Panc1 (cell line): ENCODE data around the gene PRND. TPM values are rescaled to one million over a fixed set of nuclear protein-coding genes. Genes with fewer than 3 reads are reported as not detected.

Source experiments
- ATAC-seq: fragments of 200-7000 bp; cut with Tn5 transposase; 2 replicates; pipeline ENCODE4 v1.9.1; 2020; ENCODE audit warnings: mild to moderate bottlenecking, moderate library complexity
- BruUV-seq: library from RNA; stranded (reverse); fragments of 400-500 nt; replicated peaks from 2 replicates; lab custom pipeline; 2021; lab: Mats Ljungman, UMichigan
- CTCF ChIA-PET: fragments of 300-600 bp; sonication (Branson Sonifier 250); formaldehyde crosslinking; loops from one replicate; lab custom pipeline; 2022; ENCODE audit warnings: antibody characterized with exemption; lab: Charles Lee
- POLR2A ChIA-PET: fragments of 300-600 bp; sonication (Branson Sonifier 250); formaldehyde crosslinking; loops from one replicate; lab custom pipeline; 2022; ENCODE audit warnings: antibody characterized with exemption; lab: Charles Lee
- DNase-seq: peaks from one replicate; pipeline ENCODE4 v3.0.0-alpha.2; 2010; ENCODE audit warnings: low read depth, low spot score
- H3K27ac ChIP-seq: 2 replicates; pipeline ENCODE4 v1.5.1; 2011; ENCODE audit warnings: mild to moderate bottlenecking, low read length, inconsistent platforms
- H3K27me3 ChIP-seq: fragments of 200-500 bp; sonication (Bioruptor generic); 2 replicates; pipeline ENCODE4 v1.6.0; 2014; ENCODE audit warnings: low read length, inconsistent platforms; ENCODE audit not compliant: control insufficient read depth, insufficient read depth
- H3K36me3 ChIP-seq: fragments of 200-500 bp; sonication (Bioruptor generic); 2 replicates; pipeline ENCODE4 v1.5.1; 2014; ENCODE audit warnings: inconsistent platforms, mild to moderate bottlenecking, low read length, moderate library complexity; ENCODE audit not compliant: control insufficient read depth, insufficient read depth
- H3K4me1 ChIP-seq: 2 replicates; pipeline ENCODE4 v1.5.1; 2011; ENCODE audit warnings: inconsistent platforms, mild to moderate bottlenecking, low read length, moderate library complexity; ENCODE audit not compliant: control insufficient read depth, insufficient read depth
- H3K4me3 ChIP-seq, 2 experiments: 2 replicates each; pipeline ENCODE4 v1.5.1; 2011 to 2012; ENCODE audit warnings: low read depth in 2 of 2, low read length in 2 of 2, mild to moderate bottlenecking in 2 of 2, inconsistent platforms in 1 of 2, moderate library complexity in 1 of 2
- H3K9me3 ChIP-seq: fragments of 200-500 bp; sonication (Bioruptor generic); 2 replicates; pipeline ENCODE4 v1.5.1; 2014; ENCODE audit warnings: low read depth, mild to moderate bottlenecking, inconsistent platforms, low read length, moderate library complexity; ENCODE audit not compliant: control insufficient read depth, insufficient read depth
- POLR2AphosphoS5 ChIP-seq: IDR thresholded peaks from 2 replicates; pipeline ENCODE4 v1.6.1; 2012; ENCODE audit warnings: mild to moderate bottlenecking, low read depth, low read length, moderate library complexity
- REST ChIP-seq, 2 experiments: IDR thresholded peaks; 2 replicates each; pipeline ENCODE4 v1.6.1; 2011 to 2012; ENCODE audit warnings: low read depth in 2 of 2, control low read depth in 1 of 2, low read length in 1 of 2, mild to moderate bottlenecking in 1 of 2, moderate library complexity in 1 of 2; ENCODE audit not compliant: insufficient read depth in 1 of 2
- SIN3A ChIP-seq: IDR thresholded peaks from 2 replicates; pipeline ENCODE4 v1.6.1; 2012; ENCODE audit warnings: low read depth, mild to moderate bottlenecking, low read length, moderate library complexity, borderline replicate concordance; ENCODE audit not compliant: insufficient read depth
- TCF7L2 ChIP-seq: IDR thresholded peaks from 2 replicates; pipeline ENCODE4 v1.6.1; 2011; ENCODE audit warnings: mild to moderate bottlenecking, low read depth, low read length, inconsistent platforms
- in situ Hi-C: cut with HindIII; loops from 2 replicates; pipeline ENCODE4 v1.10.0; 2016; ENCODE audit warnings: low sequenced_read_pairs, low pct_unique_long_range_greater_than_20kb
- intact Hi-C: fragments of 100-400 bp; cut with micrococcal nuclease; formaldehyde crosslinking; loops from one replicate; pipeline ENCODE4 v1.10.0; 2022; ENCODE audit not compliant: unreplicated experiment
- total RNA-seq: library from RNA; stranded (reverse); gene quantifications from one replicate; pipeline ENCODE4 v1.2.1, GENCODE V29; 2021; ENCODE audit not compliant: unreplicated experiment
- TF ChIP-seq, protein P1 (sequence below): fragments of 450-650 bp; IDR thresholded peaks from 2 replicates; pipeline ENCODE4 v1.5.1; 2017; ENCODE audit warnings: mild to moderate bottlenecking

The PRND gene
- total RNA-seq, 1 experiment from 2014 or later, result not detected

DNA sequence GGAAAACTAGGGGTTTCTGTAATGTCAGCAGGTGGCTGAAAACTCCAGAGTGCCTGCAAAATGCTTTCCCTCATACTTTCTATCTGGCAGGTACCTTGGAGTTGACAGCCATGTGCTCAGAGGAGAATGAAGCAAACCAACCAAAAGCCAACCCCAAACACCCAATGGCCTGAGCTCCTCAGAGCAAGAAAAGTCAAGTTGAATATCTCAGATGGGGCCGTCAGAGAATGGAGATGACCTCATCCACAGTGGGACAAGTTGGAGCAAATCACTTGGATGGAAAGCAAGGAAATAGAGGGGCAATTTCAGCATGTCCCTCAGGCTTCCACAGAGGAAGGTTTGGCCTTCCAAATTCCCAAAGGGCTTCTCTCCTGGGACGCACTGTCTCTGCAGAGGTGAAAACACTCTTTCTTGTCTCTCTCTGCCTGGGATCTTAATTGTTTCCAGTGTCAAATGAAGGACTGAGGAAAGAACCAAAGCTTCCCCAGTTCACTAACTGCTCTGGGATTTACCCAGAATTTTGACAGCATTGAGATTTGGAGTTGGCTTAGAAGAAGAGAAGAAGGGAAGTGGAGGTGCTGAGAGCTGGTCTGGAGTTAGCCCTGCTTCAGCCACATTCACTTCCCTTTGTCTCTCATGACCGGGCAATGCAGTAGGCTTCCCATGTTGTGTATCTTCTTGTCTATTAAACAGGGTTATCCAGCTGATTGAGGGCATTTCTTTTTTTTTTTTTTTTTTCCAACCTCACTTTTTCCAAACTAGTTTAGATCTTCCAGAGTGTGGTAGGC is 42.2 kb downstream of the PRND start:
- POLR2A ChIA-PET, result no interaction called here

DNA sequence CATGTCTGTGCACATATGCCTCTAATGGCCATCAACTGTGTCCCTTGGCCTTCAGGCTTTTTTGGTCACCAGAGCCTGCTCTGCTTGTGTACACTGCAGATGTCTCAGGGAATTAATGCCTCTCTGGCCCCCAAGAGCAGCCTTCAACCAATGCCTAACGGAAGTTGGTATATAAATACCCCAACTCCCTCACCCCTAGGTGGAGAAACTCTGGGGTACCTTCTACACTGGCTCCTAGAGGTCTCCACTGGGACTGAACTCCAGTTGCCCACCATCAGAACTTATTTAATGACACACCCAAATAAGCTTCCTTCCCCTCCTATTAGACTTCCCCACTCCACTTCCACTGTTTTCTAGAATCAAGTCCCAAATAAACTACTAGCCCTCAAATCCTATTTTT is 43.1 kb downstream of the PRND start:
- Histone ChIP-seq H3K27me3 (no peaks in the 10 kb centered on the region), H3K4me1 (no peaks in the 10 kb centered on the region), H3K4me3 (no peak overlapping the region), H3K27ac (no peak overlapping the region), H3K9me3 (no peaks in the 10 kb centered on the region), H3K36me3 (no peaks in the 10 kb centered on the region)
- DNase-seq (no peak), ATAC-seq (no peak)
- POLR2A ChIA-PET, result no interaction called here
- TF ChIP-seq REST (IDR thresholded peaks at IDR 0.05; ENCODE audit: insufficient read depth in 1 of 2, low read depth in 2 of 2, low read length in 1 of 2), result no peak
- TF ChIP-seq SIN3A, result no peak
- TF ChIP-seq, protein P1, sequence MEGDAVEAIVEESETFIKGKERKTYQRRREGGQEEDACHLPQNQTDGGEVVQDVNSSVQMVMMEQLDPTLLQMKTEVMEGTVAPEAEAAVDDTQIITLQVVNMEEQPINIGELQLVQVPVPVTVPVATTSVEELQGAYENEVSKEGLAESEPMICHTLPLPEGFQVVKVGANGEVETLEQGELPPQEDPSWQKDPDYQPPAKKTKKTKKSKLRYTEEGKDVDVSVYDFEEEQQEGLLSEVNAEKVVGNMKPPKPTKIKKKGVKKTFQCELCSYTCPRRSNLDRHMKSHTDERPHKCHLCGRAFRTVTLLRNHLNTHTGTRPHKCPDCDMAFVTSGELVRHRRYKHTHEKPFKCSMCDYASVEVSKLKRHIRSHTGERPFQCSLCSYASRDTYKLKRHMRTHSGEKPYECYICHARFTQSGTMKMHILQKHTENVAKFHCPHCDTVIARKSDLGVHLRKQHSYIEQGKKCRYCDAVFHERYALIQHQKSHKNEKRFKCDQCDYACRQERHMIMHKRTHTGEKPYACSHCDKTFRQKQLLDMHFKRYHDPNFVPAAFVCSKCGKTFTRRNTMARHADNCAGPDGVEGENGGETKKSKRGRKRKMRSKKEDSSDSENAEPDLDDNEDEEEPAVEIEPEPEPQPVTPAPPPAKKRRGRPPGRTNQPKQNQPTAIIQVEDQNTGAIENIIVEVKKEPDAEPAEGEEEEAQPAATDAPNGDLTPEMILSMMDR, result no peak
- TF ChIP-seq TCF7L2, result no peak
- TF ChIP-seq POLR2AphosphoS5, result no peak
- intact Hi-C loops (no loop called here), in situ Hi-C loops (no loop called here)
- CTCF ChIA-PET, result no interaction called here
- no TSS peak for BruUV-seq

More for the DNA sequence above, 42.2 kb downstream of the PRND start:
- BruUV-seq, result no TSS peak
- DNase-seq (no peak), ATAC-seq (no peak)
- intact Hi-C loops, result no loop called here
- Histone ChIP-seq H3K27ac (no peak overlapping the region), H3K36me3 (no peaks in the 10 kb centered on the region), H3K27me3 (no peaks in the 10 kb centered on the region), H3K4me3 (no peak overlapping the region), H3K9me3 (no peaks in the 10 kb centered on the region), H3K4me1 (no peaks in the 10 kb centered on the region)
- TF ChIP-seq TCF7L2, result no peak
- TF ChIP-seq, protein P1, result no peak
- TF ChIP-seq REST (IDR thresholded peaks at IDR 0.05; ENCODE audit: insufficient read depth in 1 of 2, low read depth in 2 of 2, low read length in 1 of 2), result no peak
- TF ChIP-seq POLR2AphosphoS5, result no peak
- no peak for TF ChIP-seq SIN3A
- CTCF ChIA-PET, result no interaction called here
- in situ Hi-C loops, result no loop called here
